HCT116 (cell line): Measurements from ENCODE around the gene LCK.

ENCODE experiments used
- CTCF ChIP-seq, 3 experiments: fragments of 200-600 bp in 1 of 3; sonication (generic) in 1 of 3; IDR thresholded peaks in 2 of 3; conservative IDR thresholded peaks in 1 of 3; 2 replicates each; pipeline ENCODE4 v1.5.1; 2012 to 2017; ENCODE audit warnings: low read depth in 2 of 3, low read length in 2 of 3, antibody characterized with exemption in 1 of 3, borderline replicate concordance in 1 of 3, control low read depth in 1 of 3, mild to moderate bottlenecking in 1 of 3, mixed read lengths in 1 of 3, mixed run types in 1 of 3, moderate library complexity in 1 of 3; ENCODE audit not compliant: insufficient read depth in 1 of 3
- POLR2A ChIP-seq: IDR thresholded peaks from 2 replicates; pipeline ENCODE4 v1.7.0; 2011; ENCODE audit warnings: borderline replicate concordance; ENCODE audit not compliant: insufficient read depth, insufficient read length; ENCODE audit errors: extremely low read depth

GRCh38 chr1:32246888-32247273, 4.2 kb upstream of the LCK start, which contains the start of gene FAM167B:
- TF ChIP-seq CTCF (IDR thresholded peaks at IDR 0.05 in 2 of 3, conservative IDR thresholded peaks at IDR 0.05 in 1 of 3; ENCODE audit: borderline replicate concordance in 1 of 3, insufficient read depth in 1 of 3, low read depth in 2 of 3, low read length in 2 of 3) (no peak), POLR2A (no peak)
